Measurements from ENCODE around the gene RAB6C.
"Not testable (repeated sequence)": the region's sequence is repeated elsewhere in the genome, so short reads cannot be mapped to it uniquely, and the experiment has no call there.

RAB6C gene

DNA sequence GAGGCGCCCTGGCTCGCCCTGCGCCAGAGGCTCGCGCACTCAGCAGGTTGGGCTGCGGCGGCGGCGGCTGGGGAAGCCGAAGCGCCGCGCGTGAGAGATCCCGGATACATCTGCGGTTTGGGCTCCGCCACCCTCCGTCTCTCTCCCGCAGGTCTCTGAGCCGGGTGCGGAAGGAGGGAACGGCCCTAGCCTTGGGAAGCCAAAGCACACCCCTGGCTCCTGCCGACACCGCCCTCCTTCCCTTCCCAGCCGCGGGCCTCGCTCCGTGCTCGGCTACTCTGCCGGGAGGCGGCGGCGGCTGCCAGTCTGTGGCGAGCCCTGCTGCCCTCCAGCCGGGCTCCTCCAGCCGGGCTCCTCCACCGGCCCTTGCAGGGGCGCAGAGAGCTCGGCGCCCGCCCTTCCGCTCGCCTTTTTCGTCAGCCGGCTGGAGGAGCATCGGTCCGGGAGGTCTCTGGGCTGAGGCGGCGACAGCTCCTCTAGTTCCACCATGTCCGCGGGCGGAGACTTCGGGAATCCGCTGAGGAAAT, at the start of gene RAB6C:
RAB6C (plus strand) TSS at position 38 of the 527 bp plus-strand sequence; CDS start at position 488, 450 bp downstream.
- not testable (repeated sequence) for DNase-seq (ENCODE audit: low read depth in 3 of 3)

DNA sequence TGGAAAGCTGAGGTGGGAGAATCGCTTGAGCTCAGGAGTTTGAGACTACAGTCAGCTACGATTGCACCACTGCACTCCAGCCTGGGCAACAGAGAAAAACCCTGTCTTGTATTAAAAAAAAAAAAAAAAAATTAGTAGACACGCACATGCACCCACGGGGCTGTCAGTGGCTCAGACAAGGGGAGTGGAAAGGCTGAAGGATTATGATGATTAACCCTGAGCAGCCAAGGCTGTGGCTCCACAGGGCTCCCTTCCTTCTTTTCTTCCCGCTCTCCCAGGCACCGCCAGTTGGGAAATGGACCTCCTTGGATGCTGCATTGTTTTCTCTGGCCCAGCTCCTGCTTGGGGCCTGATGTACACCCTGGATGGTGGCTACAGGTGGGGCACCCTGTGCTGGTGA, 49.0 kb upstream of the RAB6C start:
- no peak for DNase-seq (ENCODE audit: low read depth in 3 of 3)

DNA sequence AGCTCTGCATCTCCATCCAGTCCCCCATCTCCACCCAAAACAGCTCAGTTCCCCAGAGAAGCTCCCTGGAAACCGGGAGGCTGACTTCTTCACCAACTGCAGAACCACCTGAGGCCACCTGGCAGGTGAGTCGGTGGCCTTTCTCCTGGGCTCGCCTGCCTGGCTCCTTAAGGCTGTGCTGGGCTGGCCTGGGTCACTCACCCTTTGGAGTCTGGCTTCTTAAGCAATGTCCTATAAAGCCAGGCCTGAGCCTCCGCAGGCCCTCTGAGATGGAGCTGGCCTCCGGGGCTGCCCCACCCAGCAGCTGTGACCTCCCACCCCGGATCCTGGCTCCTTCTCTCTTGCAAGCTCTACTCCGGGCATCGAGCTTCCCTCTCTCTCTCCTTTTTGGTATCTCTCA, 46.1 kb upstream of the RAB6C start:
- not testable (repeated sequence) for DNase-seq (ENCODE audit: low read depth in 3 of 3)

DNA sequence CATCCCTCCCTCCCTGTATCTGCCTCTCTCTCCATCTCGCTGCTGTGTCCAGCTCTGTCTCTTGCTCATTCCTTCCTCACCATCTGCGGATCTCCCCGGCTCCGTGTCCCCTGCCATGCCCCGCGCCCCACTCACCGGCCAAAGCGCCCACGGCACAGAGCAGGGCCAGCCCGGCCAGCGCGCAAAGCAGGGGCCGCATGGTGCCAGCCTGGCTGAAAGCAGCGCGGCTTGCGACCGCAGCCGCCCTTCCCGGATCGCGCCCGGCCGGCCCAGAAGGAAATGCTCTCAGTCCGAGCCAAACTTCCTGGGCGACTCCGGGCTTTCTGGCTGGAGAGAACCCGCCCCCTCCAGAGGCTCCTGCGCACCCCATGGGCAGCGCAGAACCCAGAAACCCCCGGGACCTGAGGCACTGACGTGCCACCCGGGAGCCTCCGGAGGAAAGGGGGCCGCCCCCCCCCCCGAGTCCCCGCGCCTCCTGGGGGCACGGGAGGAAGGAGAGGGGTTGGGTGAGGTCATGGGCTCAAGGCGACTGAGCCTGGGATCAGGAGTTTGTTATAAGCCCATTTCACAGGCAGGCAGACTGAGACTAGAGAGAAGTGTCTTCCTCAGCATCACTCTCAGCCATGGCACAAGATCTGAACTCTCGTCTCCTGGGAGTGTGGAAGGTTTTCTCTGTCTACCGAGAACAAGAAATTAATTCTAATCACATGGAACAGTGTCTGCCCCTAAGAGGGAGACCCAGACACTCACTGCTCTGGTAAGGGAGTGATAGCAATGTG, 45.2 kb upstream of the RAB6C start:
- DNase-seq (ENCODE audit: low read depth in 3 of 3): no peak

DNA sequence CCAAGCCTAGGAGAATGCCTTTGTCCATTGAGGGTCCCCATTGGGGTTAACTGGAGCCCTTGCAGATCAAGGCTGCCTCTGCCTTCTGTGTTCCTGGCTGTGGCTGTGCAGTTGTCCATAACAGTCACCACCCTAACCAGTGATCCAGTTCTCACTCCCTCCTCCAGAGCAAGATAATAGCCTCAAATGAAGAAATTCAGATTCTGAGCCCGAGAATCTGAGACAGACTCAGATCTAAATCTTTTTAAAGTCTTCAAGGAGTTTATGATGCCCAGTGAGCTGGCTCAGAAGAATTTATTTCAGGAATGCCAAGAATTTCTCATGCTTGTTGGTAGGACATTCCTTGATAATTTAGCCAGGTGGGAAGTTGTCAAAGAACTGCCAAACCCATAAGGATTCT, 44.3 kb upstream of the RAB6C start:
- no peak for DNase-seq (ENCODE audit: low read depth in 3 of 3)

DNA sequence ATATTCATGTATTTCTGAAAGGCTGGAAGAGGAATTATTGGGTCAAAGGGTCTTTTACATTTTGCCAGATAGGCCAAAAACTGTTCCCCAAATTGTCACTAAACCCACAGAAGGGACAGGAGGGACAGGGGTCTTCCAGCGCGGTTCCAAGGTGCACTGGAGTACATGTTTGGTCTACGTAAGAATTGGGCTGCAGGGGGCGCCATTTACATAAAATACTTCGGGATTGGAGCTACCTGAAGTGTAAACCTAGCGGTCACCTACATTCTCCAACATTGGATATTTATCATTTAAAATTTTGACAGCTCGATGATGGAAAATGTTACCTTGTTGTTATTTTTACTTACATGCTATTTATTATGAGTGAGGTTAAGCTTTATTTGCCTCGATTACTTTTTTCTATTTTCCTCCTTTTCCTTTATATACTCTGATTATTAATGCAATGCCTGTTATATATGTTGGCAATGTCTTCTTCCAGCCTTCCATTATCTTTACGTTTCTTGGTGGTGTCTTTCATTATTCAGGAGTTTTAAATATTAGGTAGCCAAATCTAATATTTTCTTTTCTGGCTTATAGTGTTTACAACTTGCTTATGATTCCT, 43.0 kb upstream of the RAB6C start:
- no peak for DNase-seq (ENCODE audit: low read depth in 3 of 3)

DNA sequence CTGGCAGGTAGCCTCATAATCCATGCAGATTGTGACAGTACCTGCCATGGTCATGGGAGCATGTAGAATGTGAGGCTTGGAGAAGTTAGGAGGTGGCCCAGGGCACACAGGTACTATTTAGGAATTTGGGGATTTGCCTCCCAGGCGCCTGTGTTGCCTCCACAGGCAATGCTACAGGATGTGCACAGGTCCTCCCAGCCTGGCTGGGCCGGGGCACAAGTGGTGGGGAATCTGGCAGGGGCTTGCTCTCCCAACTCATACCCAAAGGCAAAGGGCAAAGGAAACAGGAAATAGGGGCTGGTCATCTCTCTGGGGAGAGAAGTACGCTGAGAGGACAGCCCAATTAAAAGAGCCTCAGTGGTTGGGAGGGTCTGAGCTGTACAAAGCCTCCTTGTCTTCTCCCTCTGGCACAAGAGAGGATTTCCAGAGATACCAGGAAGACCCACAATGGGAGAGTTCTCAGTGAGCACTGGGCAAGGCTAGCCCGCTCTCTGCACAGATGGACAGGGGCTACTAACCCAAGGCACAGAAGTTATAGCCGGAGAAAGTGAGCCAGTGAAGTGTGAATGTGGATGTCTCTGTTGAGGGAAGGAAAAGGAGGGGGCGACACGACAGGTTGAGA, 40.5 kb upstream of the RAB6C start:
- not testable (repeated sequence) for DNase-seq (ENCODE audit: low read depth in 3 of 3)

DNA sequence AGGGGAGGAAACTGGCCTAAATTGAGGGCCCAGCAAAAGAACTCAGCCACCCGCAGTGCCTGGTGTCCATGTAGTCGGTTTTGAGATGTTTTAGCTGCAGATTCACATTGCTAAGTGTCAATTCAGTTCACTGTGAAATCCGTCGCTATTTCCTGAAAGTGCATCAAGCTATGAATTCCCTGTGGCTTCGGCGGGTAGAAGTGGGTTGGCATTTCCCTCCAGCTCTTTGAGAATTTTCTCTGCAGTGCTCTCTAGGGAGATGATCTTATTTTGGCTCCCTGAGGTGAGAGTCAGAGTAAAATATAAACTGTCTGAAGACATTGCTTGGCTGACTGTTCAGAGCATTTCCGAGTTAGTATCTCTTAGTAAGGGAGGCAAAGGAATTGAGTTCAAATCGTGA, 36.0 kb upstream of the RAB6C start:
- DNase-seq (ENCODE audit: low read depth in 3 of 3): not testable (repeated sequence)

DNA sequence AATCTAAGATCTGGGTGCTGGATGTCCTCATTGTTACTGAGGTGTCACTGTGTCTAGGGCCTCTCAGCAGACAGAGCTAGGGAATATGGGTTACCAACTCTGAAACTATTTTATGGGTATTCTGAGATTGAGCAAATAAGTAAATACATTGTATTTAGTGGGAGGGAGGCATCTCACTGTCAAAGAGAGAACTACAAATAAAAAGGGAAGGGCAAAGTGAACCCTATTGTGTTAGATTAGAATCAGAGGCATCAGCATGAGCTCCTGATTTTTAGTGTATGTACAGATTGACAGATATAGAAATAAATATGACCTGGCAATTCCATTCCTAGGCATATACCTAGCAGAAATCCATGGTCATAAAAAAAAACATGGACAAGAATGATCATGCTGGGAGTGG, 33.9 kb upstream of the RAB6C start:
- no peak for DNase-seq (ENCODE audit: low read depth in 3 of 3)

DNA sequence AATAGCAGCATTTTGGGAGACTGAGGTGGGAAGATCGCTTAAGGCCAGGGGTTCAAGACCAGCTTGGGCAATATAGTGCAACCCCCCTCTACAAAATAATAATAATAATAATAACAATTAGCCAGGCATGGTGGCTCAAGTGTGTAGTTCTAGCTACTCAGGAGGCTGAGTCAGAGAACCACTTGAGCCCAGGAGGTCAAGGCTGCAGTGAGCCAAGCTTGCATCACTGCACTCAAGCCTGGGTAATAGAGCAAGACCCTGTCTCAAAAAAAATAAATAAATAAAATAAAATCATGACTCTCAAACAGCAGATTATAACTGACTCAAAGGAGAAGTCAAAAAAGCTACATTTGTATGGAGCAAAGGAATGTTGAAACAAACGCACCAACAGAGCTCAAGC, 31.8 kb upstream of the RAB6C start:
- not testable (repeated sequence) for DNase-seq (ENCODE audit: low read depth in 3 of 3)

DNA sequence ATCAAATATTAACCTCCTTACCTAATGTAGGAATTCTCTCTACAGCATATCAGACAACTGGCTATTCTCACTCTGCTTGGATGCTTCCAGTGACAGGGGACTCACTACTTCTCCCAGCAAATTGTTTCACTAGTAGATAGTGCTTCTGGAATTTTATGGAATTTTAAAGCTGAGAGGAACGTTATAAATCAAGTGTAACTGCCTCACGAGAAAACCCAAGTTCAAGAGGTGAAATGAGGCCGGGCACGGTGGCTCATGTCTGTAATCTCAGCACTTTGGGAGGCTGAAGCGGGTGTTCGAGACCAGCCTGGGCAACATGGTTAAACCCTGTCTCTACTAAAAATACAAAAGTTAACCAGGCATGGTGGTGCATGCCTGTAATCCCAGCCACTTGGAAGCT, 23.3 kb upstream of the RAB6C start:
- not testable (repeated sequence) for DNase-seq (ENCODE audit: low read depth in 3 of 3)

DNA sequence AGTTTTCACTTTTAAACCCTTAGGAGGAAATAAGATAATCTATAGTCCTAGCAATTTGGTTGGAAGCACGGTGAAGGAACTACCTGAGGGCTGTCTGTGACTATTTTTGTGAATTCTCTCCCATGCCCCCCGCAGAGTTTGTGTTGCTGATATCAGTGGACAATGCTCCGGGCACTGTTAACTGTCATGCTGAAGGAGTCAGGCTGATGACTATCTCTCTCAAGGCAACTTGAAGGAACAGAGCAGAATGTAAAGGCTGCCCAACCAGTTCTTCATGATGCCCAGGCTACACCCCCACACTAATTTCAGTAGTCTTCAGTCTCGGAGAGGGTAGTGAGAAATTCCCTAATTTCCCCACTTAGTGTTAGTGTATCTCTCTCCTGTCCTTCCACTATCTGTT, 21.6 kb upstream of the RAB6C start:
- no peak for DNase-seq (ENCODE audit: low read depth in 3 of 3)

DNA sequence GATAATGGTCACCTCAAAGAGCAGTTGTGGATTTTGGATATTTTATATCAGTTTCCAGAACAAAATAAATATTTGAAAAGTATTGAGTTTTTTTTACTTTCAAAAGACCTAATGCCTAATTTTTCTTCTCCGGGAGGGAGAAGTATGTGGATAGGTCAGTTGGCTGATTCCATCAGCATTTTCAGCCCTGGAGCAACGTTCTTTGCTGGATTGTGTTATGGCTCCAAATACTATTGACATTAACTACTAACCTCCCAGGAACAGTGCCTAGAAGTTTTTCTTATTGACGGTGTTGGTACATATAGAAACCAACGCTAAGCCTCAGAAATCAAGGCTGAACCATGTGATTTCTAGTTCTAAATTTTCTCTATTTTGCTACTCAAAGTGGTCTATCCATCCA, 20.7 kb upstream of the RAB6C start:
- DNase-seq (ENCODE audit: low read depth in 3 of 3): not testable (repeated sequence)

DNA sequence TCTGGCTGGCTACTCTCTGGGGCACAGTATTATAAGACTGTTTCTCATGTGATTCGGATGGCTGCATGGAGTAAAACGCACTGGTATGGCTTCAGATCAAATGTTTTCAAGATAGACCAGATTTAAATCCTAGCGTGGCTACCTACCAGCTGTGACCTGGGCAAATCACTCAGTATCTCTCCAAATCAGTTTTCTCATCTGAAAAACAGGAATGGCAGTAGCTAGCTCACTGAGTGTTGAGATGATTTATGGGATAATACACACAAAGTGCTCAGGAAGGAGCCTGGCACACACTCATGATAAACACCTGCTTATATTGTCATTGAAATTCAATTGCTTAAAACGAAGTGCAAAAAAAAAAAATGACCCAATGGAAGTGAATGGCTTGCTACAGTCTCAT, 10.9 kb upstream of the RAB6C start:
- DNase-seq (ENCODE audit: low read depth in 3 of 3): not testable (repeated sequence)

DNA sequence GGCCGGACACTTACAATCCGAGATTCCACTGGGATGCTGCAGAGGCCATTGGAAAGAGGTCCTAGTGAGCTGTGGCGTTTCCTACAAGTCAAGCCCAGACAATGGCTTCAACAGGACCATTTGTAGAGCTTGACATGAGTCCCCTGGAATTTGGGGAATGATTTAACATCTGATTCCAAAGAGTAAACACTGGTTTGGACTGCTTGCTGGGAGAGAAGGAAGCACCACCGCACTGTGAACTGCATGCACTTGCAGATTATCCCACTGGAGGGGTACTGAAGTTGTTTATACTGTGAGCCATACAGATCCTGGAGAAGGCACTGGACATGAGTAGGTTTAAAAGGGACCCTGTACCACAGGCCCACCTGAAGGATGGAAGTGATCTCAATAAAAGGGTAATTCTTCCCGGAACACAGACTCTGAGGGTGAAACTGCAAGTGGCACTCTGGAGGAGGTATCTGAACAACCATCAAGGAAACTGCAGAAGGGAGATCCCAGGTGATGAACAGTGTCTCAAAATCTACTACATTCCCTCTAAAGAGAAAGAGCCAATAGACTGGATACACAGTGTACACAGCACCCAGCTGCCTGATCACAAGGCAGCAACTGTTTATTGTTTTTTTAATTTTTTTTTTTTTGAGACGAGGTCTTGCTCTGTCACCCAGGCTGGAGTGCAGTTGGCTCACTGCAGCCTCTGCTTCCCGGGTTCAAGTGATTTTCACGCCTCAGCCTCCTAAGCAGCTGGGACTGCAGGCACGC, 4.3 kb upstream of the RAB6C start:
- no peak for DNase-seq (ENCODE audit: low read depth in 3 of 3)

DNA sequence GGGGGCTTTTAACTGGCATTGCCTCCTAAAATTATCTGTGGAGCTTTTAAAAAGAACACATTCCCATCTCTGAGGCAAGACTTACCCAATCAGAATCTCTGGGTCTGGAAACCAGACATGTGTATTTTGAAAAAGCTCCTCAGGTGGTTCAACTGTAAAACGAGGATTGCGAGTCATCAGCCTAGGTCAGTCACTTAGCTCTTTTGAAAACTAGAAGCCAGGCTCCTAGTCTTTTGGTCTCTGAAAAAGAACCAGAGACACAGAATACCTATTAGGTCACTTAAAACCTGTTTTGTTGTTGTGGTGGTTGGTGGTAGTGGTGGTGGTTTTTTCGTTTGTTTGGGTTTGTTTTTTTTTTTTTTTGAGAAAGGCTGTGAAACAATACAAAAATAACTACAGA, 2.5 kb upstream of the RAB6C start:
- not testable (repeated sequence) for DNase-seq (ENCODE audit: low read depth in 3 of 3)

DNA sequence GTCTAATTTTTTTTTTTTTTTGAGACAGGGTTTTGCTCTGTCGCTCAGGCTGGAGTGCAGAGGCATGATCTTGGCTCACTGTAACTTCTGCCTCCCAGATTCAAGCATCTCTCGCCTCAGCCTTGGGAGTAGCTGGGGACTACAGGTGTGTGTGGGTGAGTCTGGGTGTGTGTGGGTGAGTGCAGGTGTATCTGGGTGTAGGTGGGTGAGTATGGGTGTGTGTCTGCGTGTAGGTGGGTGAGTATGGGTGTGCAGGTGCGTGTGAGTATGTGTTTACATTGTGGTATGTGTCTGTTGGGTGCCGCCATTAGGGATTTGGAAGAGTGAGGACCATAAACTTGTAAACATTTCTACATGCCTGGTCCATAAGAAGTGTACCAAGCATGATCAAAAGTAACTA, 1.5 kb upstream of the RAB6C start:
- DNase-seq (ENCODE audit: low read depth in 3 of 3): no peak

DNA sequence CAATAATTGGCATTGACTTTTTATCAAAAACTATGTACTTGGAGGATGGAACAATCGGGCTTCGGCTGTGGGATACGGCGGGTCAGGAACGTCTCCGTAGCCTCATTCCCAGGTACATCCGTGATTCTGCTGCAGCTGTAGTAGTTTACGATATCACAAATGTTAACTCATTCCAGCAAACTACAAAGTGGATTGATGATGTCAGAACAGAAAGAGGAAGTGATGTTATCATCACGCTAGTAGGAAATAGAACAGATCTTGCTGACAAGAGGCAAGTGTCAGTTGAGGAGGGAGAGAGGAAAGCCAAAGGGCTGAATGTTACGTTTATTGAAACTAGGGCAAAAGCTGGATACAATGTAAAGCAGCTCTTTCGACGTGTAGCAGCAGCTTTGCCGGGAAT, 780 bp downstream of the RAB6C start:
- DNase-seq (ENCODE audit: low read depth in 3 of 3): not testable (repeated sequence)

DNA sequence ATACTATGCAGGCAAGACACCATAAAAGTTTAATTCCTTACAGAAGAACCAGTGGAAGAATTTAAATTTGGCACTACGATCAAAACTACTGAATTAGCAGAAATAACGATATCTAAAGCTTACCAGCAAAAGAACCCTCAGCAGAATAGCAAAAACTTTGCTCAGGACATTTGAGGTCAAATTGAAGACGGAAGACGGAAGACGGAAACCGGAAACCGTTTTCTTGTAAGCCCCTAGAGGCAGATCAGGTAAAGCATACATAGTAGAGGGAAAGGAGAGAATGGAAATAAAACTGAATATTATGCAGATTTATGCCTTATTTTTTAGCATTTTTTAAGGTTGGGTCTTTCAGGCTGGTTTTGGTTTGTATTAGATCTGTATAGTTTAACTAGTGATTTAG, 2.2 kb downstream of the RAB6C start:
- DNase-seq (ENCODE audit: low read depth in 3 of 3): not testable (repeated sequence)

DNA sequence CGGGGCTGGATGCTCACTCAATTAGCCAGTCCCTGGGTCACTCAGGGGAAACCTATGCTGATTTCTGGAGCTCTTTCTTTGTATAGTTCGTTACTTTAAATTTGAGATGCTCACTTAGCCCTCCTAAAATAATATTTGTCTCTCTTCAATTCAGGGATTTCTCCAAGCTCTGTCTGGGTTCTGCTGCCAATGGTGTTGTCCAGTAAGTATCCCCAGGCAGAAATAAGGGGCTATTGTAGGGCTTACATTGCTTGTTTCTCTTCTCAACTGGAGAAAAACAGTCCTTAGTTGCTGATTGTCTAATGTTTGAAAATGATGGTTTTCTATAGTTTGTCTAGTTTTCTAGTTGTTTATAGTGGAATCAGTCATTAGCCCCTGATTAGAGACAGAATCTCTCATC, 5.0 kb downstream of the RAB6C start:
- no peak for DNase-seq (ENCODE audit: low read depth in 3 of 3)

DNA sequence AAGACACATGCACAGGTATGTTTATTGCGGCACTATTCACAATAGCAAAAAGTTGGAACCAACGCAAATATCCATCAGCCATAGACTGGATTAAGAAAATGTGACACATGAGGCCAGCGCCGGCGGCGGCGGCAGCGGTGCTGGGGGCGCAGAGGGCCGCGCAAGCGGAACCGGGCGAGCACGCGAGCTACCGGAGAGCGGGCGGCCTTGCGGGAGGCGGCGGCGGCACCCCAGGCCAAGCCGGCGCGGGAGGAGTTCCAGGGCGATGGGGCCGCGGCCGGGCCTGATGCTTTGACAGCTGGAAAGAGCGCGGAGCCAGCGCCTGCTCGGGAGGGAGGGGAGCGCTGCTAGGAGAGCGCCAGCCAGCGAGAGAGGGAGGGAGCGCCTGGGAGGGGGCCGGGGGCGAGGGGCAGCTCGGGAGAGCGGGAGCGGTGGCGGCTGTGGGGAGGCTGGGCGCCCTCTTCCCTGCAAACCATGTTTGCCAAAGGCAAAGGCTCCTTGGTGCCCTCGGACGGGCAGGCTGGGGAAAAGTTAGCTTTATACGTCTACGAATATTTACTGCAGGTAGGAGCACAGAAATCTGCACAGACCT, 13.0 kb downstream of the RAB6C start:
- not testable (repeated sequence) for DNase-seq (ENCODE audit: low read depth in 3 of 3)

DNA sequence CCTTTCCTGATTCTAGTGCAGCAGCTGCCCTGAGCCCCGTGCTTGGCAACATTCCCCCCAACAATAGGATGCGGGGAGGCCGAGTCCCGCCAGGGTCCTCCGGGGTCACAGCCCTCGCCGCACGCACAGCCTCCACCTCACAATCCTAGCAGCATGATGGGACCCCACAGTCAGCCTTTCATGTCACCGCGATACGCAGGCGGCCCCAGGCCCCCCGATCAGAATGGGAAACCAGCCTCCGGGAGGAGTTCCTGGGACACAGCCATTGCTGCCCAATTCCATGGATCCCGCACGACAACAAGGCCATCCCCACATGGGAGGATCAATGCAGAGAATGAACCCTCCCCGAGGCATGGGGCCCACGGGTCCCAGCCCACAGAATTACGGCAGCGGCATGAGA, 13.7 kb downstream of the RAB6C start:
- DNase-seq (ENCODE audit: low read depth in 3 of 3): not testable (repeated sequence)
